Neural cell (in vitro differentiated cells): ENCODE data around the gene ANGPTL8. TPM values are rescaled to one million over a fixed set of nuclear protein-coding genes. Genes with fewer than 3 reads are reported as not detected.

Experiments used
- H2AFZ ChIP-seq: fragments of 200-600, 300-800 bp; sonication (generic), shearing (Covaris generic); 2 replicates; pipeline ENCODE4 v1.6.0; 2014; ENCODE audit warnings: low read depth, mild to moderate bottlenecking, antibody characterized with exemption, low read length, moderate library complexity
- H3F3A ChIP-seq: fragments of 200-600 bp; shearing (Covaris generic); 2 replicates; pipeline ENCODE4 v1.6.1; 2016; ENCODE audit warnings: mild to moderate bottlenecking, moderate library complexity, mixed read lengths, antibody characterized with exemption, low read length; ENCODE audit not compliant: insufficient read depth, poor library complexity, severe bottlenecking
- H3K27ac ChIP-seq: fragments of 200-600, 300-800 bp; sonication (generic), shearing (Covaris generic); 2 replicates; pipeline ENCODE4 v1.5.1; 2014; ENCODE audit warnings: mild to moderate bottlenecking, low read length, moderate library complexity
- H3K27me3 ChIP-seq: fragments of 300-800, 200-600 bp; sonication (generic), shearing (Covaris generic); 2 replicates; pipeline ENCODE4 v1.6.0; 2014; ENCODE audit warnings: mild to moderate bottlenecking, low read depth, low read length, moderate library complexity; ENCODE audit not compliant: insufficient read depth
- H3K36me3 ChIP-seq: fragments of 300-800, 200-600 bp; sonication (generic), shearing (Covaris generic); 2 replicates; pipeline ENCODE4 v1.5.1; 2014; ENCODE audit warnings: mild to moderate bottlenecking, antibody characterized with exemption, low read length, moderate library complexity; ENCODE audit not compliant: insufficient read depth
- H3K4me2 ChIP-seq: fragments of 300-800, 200-600 bp; sonication (generic), shearing (Covaris generic); 2 replicates; pipeline ENCODE4 v1.6.0; 2014; ENCODE audit warnings: mild to moderate bottlenecking, low read length
- H3K4me3 ChIP-seq: fragments of 300-800, 200-600 bp; sonication (generic), shearing (Covaris generic); 2 replicates; pipeline ENCODE4 v1.5.1; 2014; ENCODE audit warnings: mild to moderate bottlenecking, low read length, moderate library complexity
- H3K79me2 ChIP-seq: fragments of 200-600 bp; shearing (Covaris generic); replicated peaks from 2 replicates; pipeline ENCODE4 v1.6.0; 2014; ENCODE audit warnings: mild to moderate bottlenecking, low read length, moderate library complexity; ENCODE audit not compliant: insufficient read depth
- H3K9ac ChIP-seq: fragments of 300-800, 200-600 bp; sonication (generic), shearing (Covaris generic); 2 replicates; pipeline ENCODE4 v1.6.1; 2016; ENCODE audit warnings: mild to moderate bottlenecking, low read length, mixed read lengths
- H3K9me2 ChIP-seq: fragments of 200-600 bp; shearing (Covaris generic); 2 replicates; pipeline ENCODE4 v1.6.1; 2016; ENCODE audit warnings: mild to moderate bottlenecking, low read length, mixed read lengths; ENCODE audit not compliant: insufficient read depth
- H3K9me3 ChIP-seq: fragments of 200-600, 300-800 bp; sonication (generic), shearing (Covaris generic); 2 replicates; pipeline ENCODE4 v1.6.1; 2016; ENCODE audit warnings: mild to moderate bottlenecking, mixed run types, low read length, moderate library complexity, mixed read lengths
- H4K20me1 ChIP-seq: fragments of 200-600 bp; shearing (Covaris generic); 2 replicates; pipeline ENCODE4 v1.6.1; 2016; ENCODE audit warnings: mild to moderate bottlenecking, mixed run types; ENCODE audit not compliant: insufficient read depth
- CTCF ChIP-seq: fragments of 450-650 bp; IDR thresholded peaks from 2 replicates; pipeline ENCODE4 v1.5.1; 2014; ENCODE audit warnings: antibody characterized with exemption, mild to moderate bottlenecking, moderate library complexity; ENCODE audit not compliant: poor library complexity, severe bottlenecking
- EP300 ChIP-seq: fragments of 450-650 bp; conservative IDR thresholded peaks from 2 replicates; pipeline ENCODE4 v1.6.1; 2014; ENCODE audit warnings: antibody characterized with exemption, mild to moderate bottlenecking, moderate library complexity; ENCODE audit not compliant: poor library complexity, severe bottlenecking
- EZH2 ChIP-seq: fragments of 200-600, 300-800 bp; shearing (Covaris generic), sonication (generic); IDR thresholded peaks from 2 replicates; pipeline ENCODE4 v1.6.1; 2014; ENCODE audit warnings: antibody characterized with exemption, low read length, borderline replicate concordance, mild to moderate bottlenecking; ENCODE audit not compliant: insufficient read depth, poor library complexity, severe bottlenecking
- MXI1 ChIP-seq: fragments of 450-650 bp; conservative IDR thresholded peaks from 2 replicates; pipeline ENCODE4 v1.6.1; 2014; ENCODE audit warnings: antibody characterized with exemption, mild to moderate bottlenecking; ENCODE audit not compliant: poor library complexity, severe bottlenecking
- POLR2AphosphoS5 ChIP-seq: IDR thresholded peaks from 2 replicates; pipeline ENCODE4 v1.6.1; 2012
- RAD21 ChIP-seq: fragments of 450-650 bp; conservative IDR thresholded peaks from 2 replicates; pipeline ENCODE4 v1.6.1; 2014; ENCODE audit warnings: antibody characterized with exemption, mild to moderate bottlenecking, moderate library complexity
- REST ChIP-seq: IDR thresholded peaks from 2 replicates; pipeline ENCODE4 v1.6.1; 2012; ENCODE audit warnings: borderline replicate concordance
- SMC3 ChIP-seq: fragments of 450-650 bp; conservative IDR thresholded peaks from 2 replicates; pipeline ENCODE4 v1.6.1; 2014; ENCODE audit warnings: antibody characterized with exemption, mild to moderate bottlenecking, moderate library complexity; ENCODE audit not compliant: poor library complexity
- TAF1 ChIP-seq: IDR thresholded peaks from 2 replicates; pipeline ENCODE4 v1.6.1; 2012; ENCODE audit warnings: low read depth
- polyA plus RNA-seq: library from polyadenylated mRNA; depleted of rRNA; stranded (reverse); fragments of >200 nt; gene quantifications from 2 replicates; pipeline ENCODE4 v1.2.3, GENCODE V29; 2014

Gene ANGPTL8
- polyA plus RNA-seq, 1 donor from 2014 or later, result not detected

- Histone ChIP-seq H3K27me3 (no peaks in the 10 kb centered on the region), H3K4me2 (no peak overlapping the region), H3K9ac (no peak overlapping the region), H3K36me3 (no peaks in the 10 kb centered on the region), H4K20me1 (no peaks in the 10 kb centered on the region), H3K4me3 (no peak overlapping the region), H2AFZ (no peak overlapping the region), H3K9me3 (no peaks in the 10 kb centered on the region), H3K9me2 (no peaks in the 10 kb centered on the region), H3K27ac (no peak overlapping the region), H3F3A (no peaks in the 10 kb centered on the region), H3K79me2 (no peaks in the 10 kb centered on the region)
- TF ChIP-seq EP300 (no peak), RAD21 (no peak), TAF1 (no peak), POLR2AphosphoS5 (no peak), SMC3 (no peak), CTCF (no peak), EZH2 (no peak)
Observed at GRCh38 chr19:11208561-11209471, 30.6 kb upstream of the ANGPTL8 start.

- H3K79me2 ChIP-seq, result no peaks in the 10 kb centered on the region
- H4K20me1 ChIP-seq, result no peaks in the 10 kb centered on the region
- H3K36me3 ChIP-seq, result no peaks in the 10 kb centered on the region
- no peaks in the 10 kb centered on the region for H3F3A ChIP-seq
- no peak overlapping the region for H2AFZ ChIP-seq
- no peak overlapping the region for H3K9ac ChIP-seq
- no peak overlapping the region for H3K4me3 ChIP-seq
- H3K27ac ChIP-seq, result no peak overlapping the region
- no peaks in the 10 kb centered on the region for H3K27me3 ChIP-seq
- TF ChIP-seq CTCF (no peak), RAD21 (no peak), MXI1 (no peak), EZH2 (no peak), TAF1 (no peak), REST (no peak), EP300 (no peak), POLR2AphosphoS5 (no peak), SMC3 (no peak)
- no peaks in the 10 kb centered on the region for H3K9me3 ChIP-seq
- no peaks in the 10 kb centered on the region for H3K9me2 ChIP-seq
- no peak overlapping the region for H3K4me2 ChIP-seq
Observed at GRCh38 chr19:11209839-11210655, 29.4 kb upstream of the ANGPTL8 start.
